ENCODE results near the gene PIN1. TPM values are rescaled to one million over a fixed set of nuclear protein-coding genes. Genes with fewer than 3 reads are reported as not detected.
A peak's percentile ranks its signal among the peaks of the same experiment; 100 is the strongest.
"Not testable (repeated sequence)": the region's sequence is repeated elsewhere in the genome, so short reads cannot be mapped to it uniquely, and the experiment has no call there.

Gene PIN1
- total RNA-seq = 58.5 TPM

- Histone ChIP-seq H3K9ac (ENCODE audit: low read depth in 1 of 3, low read length in 3 of 3) (peak within 1 kb of the TSS; percentile 84 to 90 (median 87)), H3K27ac (ENCODE audit: low read depth, low read length) (peak within 1 kb of the TSS; percentile 42)
Measured at GRCh38 chr19:9834726-9835506, at the start of gene PIN1. PIN1 (plus strand) TSS chr19:9835318; CDS start chr19:9835345, 27 bp downstream.

GRCh38 chr19:9785367-9786331, 49.5 kb upstream of the PIN1 start:
- peak overlapping the region; percentile 76 to 82 (median 81) for H3K9ac ChIP-seq (ENCODE audit: low read depth in 1 of 3, low read length in 3 of 3)
- no peaks in the 10 kb centered on the region for H3K9me3 ChIP-seq (ENCODE audit: control insufficient read depth in 3 of 3, low read length in 3 of 3)
- H3K36me3 ChIP-seq (ENCODE audit: control insufficient read depth in 3 of 3, insufficient read depth in 3 of 3, low read length in 3 of 3) = no peaks in the 10 kb centered on the region
- peak overlapping the region; percentile 93 for H3K27ac ChIP-seq (ENCODE audit: low read depth, low read length)
- peaks cover 0 to 3% (median 0%) of the 10 kb centered on the region in 3 donors for H3K4me1 ChIP-seq (ENCODE audit: control insufficient read depth in 3 of 3, insufficient read depth in 3 of 3, low read length in 3 of 3)
- peaks cover 4 to 12% (median 9%) of the 10 kb centered on the region in 3 donors for H3K27me3 ChIP-seq (ENCODE audit: control insufficient read depth in 3 of 3, insufficient read depth in 3 of 3, low read length in 3 of 3)
- H3K4me3 ChIP-seq (ENCODE audit: low read length in 3 of 3) = peak overlapping the region; percentile 63 to 73 (median 66)

More at GRCh38 chr19:9834726-9835506, at the start of gene PIN1:
- H3K9me3 ChIP-seq (ENCODE audit: control insufficient read depth in 3 of 3, low read length in 3 of 3) = no peaks in the 10 kb centered on the region
- H3K4me3 ChIP-seq (ENCODE audit: low read length in 3 of 3) = peak within 1 kb of the TSS; percentile 86 to 96 (median 96)
- H3K36me3 ChIP-seq (ENCODE audit: control insufficient read depth in 3 of 3, insufficient read depth in 3 of 3, low read length in 3 of 3) = peaks cover 13 to 23% (median 20%) of the 10 kb centered on the region in 3 donors
- peaks cover 12 to 18% (median 14%) of the 10 kb centered on the region in 3 donors for H3K4me1 ChIP-seq (ENCODE audit: control insufficient read depth in 3 of 3, insufficient read depth in 3 of 3, low read length in 3 of 3)
- H3K27me3 ChIP-seq (ENCODE audit: control insufficient read depth in 3 of 3, insufficient read depth in 3 of 3, low read length in 3 of 3) = no peaks in the 10 kb centered on the region

DNA sequence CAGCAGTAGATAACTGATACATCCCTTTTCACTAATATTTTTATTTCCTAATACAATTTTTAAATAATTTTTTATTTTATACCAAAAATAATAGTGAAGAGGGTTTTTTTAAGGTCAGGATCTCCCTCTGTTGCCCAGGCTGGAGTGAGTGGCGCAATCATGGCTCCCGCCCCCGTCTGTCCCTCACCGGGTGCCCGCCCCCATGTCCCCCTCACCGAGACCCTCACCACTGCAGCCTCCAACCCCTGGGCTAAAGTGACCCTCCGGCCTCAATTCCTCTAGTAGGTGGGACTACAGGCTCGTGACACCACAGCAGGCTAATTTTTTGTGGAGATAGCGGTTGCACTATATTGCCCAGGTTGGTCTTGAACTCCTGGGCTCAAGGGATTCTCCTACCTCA, 48.8 kb upstream of the PIN1 start:
- Histone ChIP-seq H3K9me3 (ENCODE audit: control insufficient read depth in 3 of 3, low read length in 3 of 3) (no peaks in the 10 kb centered on the region), H3K4me3 (ENCODE audit: low read length in 3 of 3) (peak overlapping the region; percentile 63 to 73 (median 66)), H3K9ac (ENCODE audit: low read depth in 1 of 3, low read length in 3 of 3) (peak overlapping the region in 2 of 3 donors; percentile 76 to 81), H3K27ac (ENCODE audit: low read depth, low read length) (peak overlapping the region; percentile 7), H3K36me3 (ENCODE audit: control insufficient read depth in 3 of 3, insufficient read depth in 3 of 3, low read length in 3 of 3) (no peaks in the 10 kb centered on the region), H3K4me1 (ENCODE audit: control insufficient read depth in 3 of 3, insufficient read depth in 3 of 3, low read length in 3 of 3) (peaks cover 0 to 3% (median under 1%) of the 10 kb centered on the region in 3 donors), H3K27me3 (ENCODE audit: control insufficient read depth in 3 of 3, insufficient read depth in 3 of 3, low read length in 3 of 3) (peaks cover 4 to 18% (median 9%) of the 10 kb centered on the region in 3 donors)

- H3K4me1 ChIP-seq (ENCODE audit: control insufficient read depth in 3 of 3, insufficient read depth in 3 of 3, low read length in 3 of 3) = peaks cover 0 to 3% (median 3%) of the 10 kb centered on the region in 3 donors
- H3K9me3 ChIP-seq (ENCODE audit: control insufficient read depth in 3 of 3, low read length in 3 of 3) = no peaks in the 10 kb centered on the region
- H3K27ac ChIP-seq (ENCODE audit: low read depth, low read length) = no peak overlapping the region
- peaks cover 4 to 18% (median 9%) of the 10 kb centered on the region in 3 donors for H3K27me3 ChIP-seq (ENCODE audit: control insufficient read depth in 3 of 3, insufficient read depth in 3 of 3, low read length in 3 of 3)
- no peak overlapping the region for H3K4me3 ChIP-seq (ENCODE audit: low read length in 3 of 3)
- no peaks in the 10 kb centered on the region for H3K36me3 ChIP-seq (ENCODE audit: control insufficient read depth in 3 of 3, insufficient read depth in 3 of 3, low read length in 3 of 3)
- no peak overlapping the region for H3K9ac ChIP-seq (ENCODE audit: low read depth in 1 of 3, low read length in 3 of 3)
Measured at GRCh38 chr19:9786819-9787218, 48.3 kb upstream of the PIN1 start.

DNA sequence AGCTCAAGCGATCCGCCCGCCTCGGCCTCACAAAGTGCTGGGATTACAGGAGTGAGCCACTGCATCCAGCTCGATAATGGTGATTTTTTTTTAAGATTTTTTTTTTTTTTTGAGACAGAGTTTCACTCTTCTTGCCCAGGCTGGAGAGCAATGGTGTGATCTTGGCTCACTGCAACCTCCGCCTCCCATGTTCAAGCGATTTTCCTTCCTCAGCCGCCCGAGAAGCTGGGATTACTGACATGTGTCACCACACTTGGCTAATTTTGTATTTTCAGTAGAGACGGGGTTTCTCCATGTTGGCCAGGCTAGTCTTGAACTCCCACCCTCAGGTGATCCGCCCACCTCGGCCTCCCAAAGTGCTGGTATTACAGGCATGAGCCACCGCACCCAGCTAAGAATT, 46.5 kb upstream of the PIN1 start:
- peaks cover 4 to 28% (median 12%) of the 10 kb centered on the region in 3 donors for H3K27me3 ChIP-seq (ENCODE audit: control insufficient read depth in 3 of 3, insufficient read depth in 3 of 3, low read length in 3 of 3)
- H3K36me3 ChIP-seq (ENCODE audit: control insufficient read depth in 3 of 3, insufficient read depth in 3 of 3, low read length in 3 of 3); H3K27ac ChIP-seq (ENCODE audit: low read depth, low read length); H3K9ac ChIP-seq (ENCODE audit: low read depth in 1 of 3, low read length in 3 of 3); H3K4me3 ChIP-seq (ENCODE audit: low read length in 3 of 3); H3K9me3 ChIP-seq (ENCODE audit: control insufficient read depth in 3 of 3, low read length in 3 of 3); H3K4me1 ChIP-seq (ENCODE audit: control insufficient read depth in 3 of 3, insufficient read depth in 3 of 3, low read length in 3 of 3): not testable (repeated sequence)

- Histone ChIP-seq H3K4me3 (ENCODE audit: low read length in 3 of 3) (no peak overlapping the region), H3K27me3 (ENCODE audit: control insufficient read depth in 3 of 3, insufficient read depth in 3 of 3, low read length in 3 of 3) (peaks cover 4 to 30% (median 10%) of the 10 kb centered on the region in 3 donors), H3K4me1 (ENCODE audit: control insufficient read depth in 3 of 3, insufficient read depth in 3 of 3, low read length in 3 of 3) (peaks cover 0 to 3% (median 3%) of the 10 kb centered on the region in 3 donors), H3K36me3 (ENCODE audit: control insufficient read depth in 3 of 3, insufficient read depth in 3 of 3, low read length in 3 of 3) (no peaks in the 10 kb centered on the region), H3K9me3 (ENCODE audit: control insufficient read depth in 3 of 3, low read length in 3 of 3) (no peaks in the 10 kb centered on the region), H3K9ac (ENCODE audit: low read depth in 1 of 3, low read length in 3 of 3) (no peak overlapping the region), H3K27ac (ENCODE audit: low read depth, low read length) (no peak overlapping the region)
Measured at GRCh38 chr19:9789066-9789465, 46.1 kb upstream of the PIN1 start.

GRCh38 chr19:9789579-9789978, 45.5 kb upstream of the PIN1 start:
- H3K27me3 ChIP-seq (ENCODE audit: control insufficient read depth in 3 of 3, insufficient read depth in 3 of 3, low read length in 3 of 3) = peaks cover 4 to 30% (median 8%) of the 10 kb centered on the region in 3 donors
- not testable (repeated sequence) for H3K27ac ChIP-seq (ENCODE audit: low read depth, low read length); H3K9ac ChIP-seq (ENCODE audit: low read depth in 1 of 3, low read length in 3 of 3)

DNA sequence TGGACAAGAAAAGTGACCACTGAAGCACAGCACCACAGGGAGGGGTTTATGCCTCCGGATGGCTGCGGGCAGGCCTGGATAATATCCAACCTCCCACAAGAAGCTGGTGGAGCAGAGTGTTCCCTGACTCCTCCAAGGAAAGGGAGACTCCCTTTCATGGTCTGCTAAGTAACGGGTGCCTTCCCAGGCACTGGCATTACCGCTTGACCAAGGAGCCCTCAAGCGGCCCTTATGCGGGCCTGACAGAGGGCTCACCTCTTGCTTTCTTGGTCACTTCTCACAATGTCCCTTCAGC, 44.1 kb upstream of the PIN1 start:
- H3K36me3 ChIP-seq (ENCODE audit: control insufficient read depth in 3 of 3, insufficient read depth in 3 of 3, low read length in 3 of 3); H3K9me3 ChIP-seq (ENCODE audit: control insufficient read depth in 3 of 3, low read length in 3 of 3); H3K4me1 ChIP-seq (ENCODE audit: control insufficient read depth in 3 of 3, insufficient read depth in 3 of 3, low read length in 3 of 3); H3K27ac ChIP-seq (ENCODE audit: low read depth, low read length); H3K9ac ChIP-seq (ENCODE audit: low read depth in 1 of 3, low read length in 3 of 3): not testable (repeated sequence)
- peaks cover 4 to 26% (median 8%) of the 10 kb centered on the region in 3 donors for H3K27me3 ChIP-seq (ENCODE audit: control insufficient read depth in 3 of 3, insufficient read depth in 3 of 3, low read length in 3 of 3)
- H3K4me3 ChIP-seq (ENCODE audit: low read length in 3 of 3) = peak overlapping the region in 1 of 3 donors; percentile 64

More at GRCh38 chr19:9789579-9789978, 45.5 kb upstream of the PIN1 start:
- H3K9me3 ChIP-seq (ENCODE audit: control insufficient read depth in 3 of 3, low read length in 3 of 3); H3K4me1 ChIP-seq (ENCODE audit: control insufficient read depth in 3 of 3, insufficient read depth in 3 of 3, low read length in 3 of 3); H3K36me3 ChIP-seq (ENCODE audit: control insufficient read depth in 3 of 3, insufficient read depth in 3 of 3, low read length in 3 of 3); H3K4me3 ChIP-seq (ENCODE audit: low read length in 3 of 3): not testable (repeated sequence)

- Histone ChIP-seq H3K27ac (ENCODE audit: low read depth, low read length) (peak overlapping the region; percentile 89), H3K9ac (ENCODE audit: low read depth in 1 of 3, low read length in 3 of 3) (no peak overlapping the region), H3K4me1 (ENCODE audit: control insufficient read depth in 3 of 3, insufficient read depth in 3 of 3, low read length in 3 of 3) (peaks cover 0 to 3% (median 0%) of the 10 kb centered on the region in 3 donors), H3K36me3 (ENCODE audit: control insufficient read depth in 3 of 3, insufficient read depth in 3 of 3, low read length in 3 of 3) (no peaks in the 10 kb centered on the region), H3K4me3 (ENCODE audit: low read length in 3 of 3) (peak overlapping the region; percentile 64 to 76 (median 67)), H3K9me3 (ENCODE audit: control insufficient read depth in 3 of 3, low read length in 3 of 3) (no peaks in the 10 kb centered on the region), H3K27me3 (ENCODE audit: control insufficient read depth in 3 of 3, insufficient read depth in 3 of 3, low read length in 3 of 3) (peaks cover 4 to 20% (median 8%) of the 10 kb centered on the region in 3 donors)
Measured at GRCh38 chr19:9791552-9792205, 43.4 kb upstream of the PIN1 start.
